GM21390 (cell line): ENCODE measurements around the gene ARHGDIB.
A peak's percentile ranks its signal among the peaks of the same experiment; 100 is the strongest.

Experiments
- ATAC-seq: cut with Tn5 transposase; IDR thresholded peaks from one replicate; pipeline ENCODE4 v1.9.1; 2021; ENCODE audit not compliant: unreplicated experiment

ARHGDIB gene

GRCh38 chr12:14931791-14932560 lies 29.4 kb downstream of the ARHGDIB start:
- ATAC-seq, result no peak

GRCh38 chr12:14931359-14931758 lies 30.0 kb downstream of the ARHGDIB start:
- ATAC-seq, result no peak

GRCh38 chr12:14930299-14930698 lies 31.1 kb downstream of the ARHGDIB start:
- no peak for ATAC-seq

- ATAC-seq, result no peak
These were observed 32.5 kb downstream of the ARHGDIB start for GRCh38 chr12:14928931-14929330.

GRCh38 chr12:14927267-14927666 lies 34.1 kb downstream of the ARHGDIB start:
- no peak for ATAC-seq

GRCh38 chr12:14924541-14924940 lies 36.9 kb downstream of the ARHGDIB start:
- ATAC-seq, result no peak

- ATAC-seq, result no peak
These were observed 37.5 kb downstream of the ARHGDIB start for GRCh38 chr12:14923944-14924343.

GRCh38 chr12:14921218-14921617 lies 40.2 kb downstream of the ARHGDIB start:
- peak; percentile 64 for ATAC-seq

GRCh38 chr12:14920475-14921126 lies 40.8 kb downstream of the ARHGDIB start:
- ATAC-seq, result peak; percentile 84

GRCh38 chr12:14919455-14919854 lies 41.9 kb downstream of the ARHGDIB start:
- ATAC-seq, result no peak

- ATAC-seq, result no peak
These were observed 45.7 kb downstream of the ARHGDIB start for GRCh38 chr12:14915736-14916135.

GRCh38 chr12:14913381-14913781 lies 48.0 kb downstream of the ARHGDIB start:
- no peak for ATAC-seq

GRCh38 chr12:14911131-14911530 lies 50.3 kb downstream of the ARHGDIB start:
- no peak for ATAC-seq

GRCh38 chr12:14910090-14910915 lies 51.1 kb downstream of the ARHGDIB start:
- ATAC-seq, result no peak

- ATAC-seq, result no peak
These were observed 53.4 kb downstream of the ARHGDIB start for GRCh38 chr12:14907953-14908352.

GRCh38 chr12:14906114-14906513 lies 55.3 kb downstream of the ARHGDIB start:
- ATAC-seq, result no peak

GRCh38 chr12:14905269-14906004 lies 56.0 kb downstream of the ARHGDIB start:
- no peak for ATAC-seq

- ATAC-seq, result no peak
These were observed 56.5 kb downstream of the ARHGDIB start for GRCh38 chr12:14904854-14905253.

- ATAC-seq, result no peak
These were observed 57.9 kb downstream of the ARHGDIB start for GRCh38 chr12:14903386-14904098.

GRCh38 chr12:14902465-14902864 lies 58.9 kb downstream of the ARHGDIB start:
- no peak for ATAC-seq
